Glutamatergic neuron (in vitro differentiated cells): Measurements from ENCODE around the gene CHI3L1. TPM values are rescaled to one million over a fixed set of nuclear protein-coding genes. Genes with fewer than 3 reads are reported as not detected.

Experiments used
- DNase-seq: peaks from one replicate; pipeline ENCODE4 v3.0.0; 2022
- H3K27ac Mint-ChIP-seq: one replicate; pipeline ENCODE4 v1.8.0; 2020; ENCODE audit warnings: mild to moderate bottlenecking, mixed read lengths, inconsistent platforms; ENCODE audit not compliant: unreplicated experiment
- H3K27me3 Mint-ChIP-seq: one replicate; pipeline ENCODE4 v1.8.0; 2020; ENCODE audit warnings: mild to moderate bottlenecking, moderate library complexity, mixed read lengths, inconsistent platforms; ENCODE audit not compliant: unreplicated experiment
- H3K36me3 Mint-ChIP-seq: one replicate; pipeline ENCODE4 v1.8.0; 2020; ENCODE audit warnings: mild to moderate bottlenecking, mixed read lengths, inconsistent platforms; ENCODE audit not compliant: unreplicated experiment
- H3K4me1 Mint-ChIP-seq: one replicate; pipeline ENCODE4 v1.8.0; 2020; ENCODE audit warnings: mild to moderate bottlenecking, low read depth, mixed read lengths, inconsistent platforms; ENCODE audit not compliant: unreplicated experiment
- H3K4me3 Mint-ChIP-seq: one replicate; pipeline ENCODE4 v1.8.0; 2020; ENCODE audit warnings: mild to moderate bottlenecking, mixed read lengths, inconsistent platforms; ENCODE audit not compliant: unreplicated experiment
- H3K9me3 Mint-ChIP-seq: one replicate; pipeline ENCODE4 v1.8.0; 2020; ENCODE audit warnings: mild to moderate bottlenecking, moderate library complexity, mixed read lengths, inconsistent platforms; ENCODE audit not compliant: unreplicated experiment
- CTCF ChIP-seq: fragments of 200-600 bp; sonication (generic); IDR thresholded peaks from one replicate; pipeline ENCODE4 v1.5.0; 2021; ENCODE audit not compliant: partially characterized antibody, unreplicated experiment
- total RNA-seq: library from RNA; stranded (reverse); fragmentation: NEBNext Ultra II Directional; extraction: Animal tissue kit (Norgen Biotek cat#: 25700); gene quantifications from one replicate; pipeline ENCODE4 v1.2.1, GENCODE V29; 2021; ENCODE audit not compliant: unreplicated experiment

CHI3L1 gene
- total RNA-seq, 1 donor from 2014 or later: not detected

DNA sequence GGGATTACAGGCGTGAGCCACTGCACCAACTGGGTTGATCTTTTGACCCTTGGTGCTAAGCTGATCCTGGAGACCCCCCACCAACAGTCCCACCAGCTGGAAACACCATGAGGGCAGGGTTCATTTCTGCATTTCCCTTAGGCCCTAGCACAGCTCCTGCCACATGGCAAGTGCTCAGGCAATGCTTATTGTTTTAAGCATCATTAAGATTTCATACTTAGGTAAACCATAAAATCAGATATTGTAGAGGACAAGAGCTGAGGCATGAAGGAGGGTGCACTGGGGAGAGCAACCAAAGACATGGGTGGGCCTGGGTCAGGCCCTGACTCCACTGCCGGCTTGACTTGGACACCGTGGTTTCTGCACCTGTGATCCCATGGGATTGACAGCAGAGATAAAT lies 25.3 kb upstream of the CHI3L1 start:
- Mint-ChIP-seq H3K9me3 (peaks cover 14% of the 10 kb centered on the region), H3K4me3 (no peak overlapping the region), H3K27ac (no peak overlapping the region), H3K36me3 (no peaks in the 10 kb centered on the region), H3K27me3 (peaks cover 6% of the 10 kb centered on the region), H3K4me1 (peaks cover 28% of the 10 kb centered on the region)
- TF ChIP-seq CTCF: no peak
- no peak for DNase-seq

GRCh38 chr1:203210988-203211387 lies 24.5 kb upstream of the CHI3L1 start:
- H3K9me3 Mint-ChIP-seq: peaks cover 14% of the 10 kb centered on the region
- H3K4me3 Mint-ChIP-seq: no peak overlapping the region
- peaks cover 6% of the 10 kb centered on the region for H3K27me3 Mint-ChIP-seq
- no peak for TF ChIP-seq CTCF
- no peak for DNase-seq
- no peak overlapping the region for H3K27ac Mint-ChIP-seq
- H3K4me1 Mint-ChIP-seq: peaks cover 23% of the 10 kb centered on the region
- H3K36me3 Mint-ChIP-seq: no peaks in the 10 kb centered on the region

DNA sequence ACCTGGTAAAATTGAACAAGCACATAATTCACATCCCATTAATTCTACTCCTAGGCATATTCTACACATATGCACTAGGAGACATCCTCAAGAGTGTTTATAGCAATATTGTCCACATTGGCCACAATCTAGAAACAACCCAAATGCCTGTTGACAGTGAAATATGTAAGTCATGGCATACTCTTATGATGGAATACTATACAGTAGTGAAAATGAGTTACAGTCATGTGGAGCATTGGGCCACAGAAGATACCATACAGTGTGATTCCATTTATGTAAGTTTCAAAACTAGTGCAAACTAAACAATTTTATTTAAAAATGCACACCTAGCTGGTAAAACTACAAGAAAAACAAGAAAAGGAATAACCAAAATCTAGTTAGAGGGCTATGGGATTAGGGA lies 23.8 kb upstream of the CHI3L1 start:
- H3K36me3 Mint-ChIP-seq: no peaks in the 10 kb centered on the region
- peaks cover 6% of the 10 kb centered on the region for H3K27me3 Mint-ChIP-seq
- peaks cover 20% of the 10 kb centered on the region for H3K4me1 Mint-ChIP-seq
- no peak for DNase-seq
- peaks cover 14% of the 10 kb centered on the region for H3K9me3 Mint-ChIP-seq
- H3K4me3 Mint-ChIP-seq: no peak overlapping the region
- no peak for TF ChIP-seq CTCF
- no peak overlapping the region for H3K27ac Mint-ChIP-seq

GRCh38 chr1:203208181-203208580 lies 21.7 kb upstream of the CHI3L1 start:
- no peaks in the 10 kb centered on the region for H3K36me3 Mint-ChIP-seq
- no peak for DNase-seq
- H3K27me3 Mint-ChIP-seq: peaks cover 6% of the 10 kb centered on the region
- H3K4me3 Mint-ChIP-seq: no peak overlapping the region
- H3K9me3 Mint-ChIP-seq: peaks cover 12% of the 10 kb centered on the region
- peak overlapping the region; percentile 44 for H3K27ac Mint-ChIP-seq
- TF ChIP-seq CTCF: no peak
- peaks cover 16% of the 10 kb centered on the region for H3K4me1 Mint-ChIP-seq

DNA sequence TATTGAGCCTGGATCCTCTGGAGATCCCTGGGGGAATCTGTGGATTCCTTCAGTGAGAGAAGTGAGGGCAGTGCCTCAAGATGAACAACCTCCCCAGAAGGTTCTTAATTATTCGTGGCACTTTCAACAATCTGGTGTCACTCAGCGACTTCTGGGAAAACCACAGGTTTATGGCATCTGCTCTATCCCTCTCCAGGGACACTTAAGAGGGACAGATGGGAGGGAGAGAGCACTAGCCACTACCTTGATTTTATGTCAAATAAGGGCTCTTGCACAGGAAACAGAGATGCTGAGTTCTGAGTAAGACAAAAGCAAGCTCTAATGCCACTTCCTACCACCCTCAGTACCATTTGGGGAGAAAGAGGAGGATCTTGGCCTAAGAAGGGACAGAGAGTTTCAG lies 21.2 kb upstream of the CHI3L1 start:
- H3K27me3 Mint-ChIP-seq: peaks cover 6% of the 10 kb centered on the region
- no peaks in the 10 kb centered on the region for H3K36me3 Mint-ChIP-seq
- H3K27ac Mint-ChIP-seq: peak overlapping the region; percentile 44
- DNase-seq: no peak
- no peak overlapping the region for H3K4me3 Mint-ChIP-seq
- H3K4me1 Mint-ChIP-seq: peaks cover 16% of the 10 kb centered on the region
- peaks cover 12% of the 10 kb centered on the region for H3K9me3 Mint-ChIP-seq
- TF ChIP-seq CTCF: no peak
